Measurements from ENCODE around the gene ANO4.

- TF ChIP-seq ZFP30 (CRISPR knock-in tag; IDR thresholded peaks at IDR 0.05) (no peak), TOX (CRISPR knock-in tag; IDR thresholded peaks at IDR 0.05; ENCODE audit: borderline replicate concordance) (no peak), ZC3H10 (CRISPR knock-in tag; IDR thresholded peaks at IDR 0.05) (no peak), ZNF70 (CRISPR knock-in tag; IDR thresholded peaks at IDR 0.05) (no peak), OSR1 (CRISPR knock-in tag; IDR thresholded peaks at IDR 0.05) (no peak), ZFP3 (CRISPR knock-in tag; IDR thresholded peaks at IDR 0.05) (no peak)
These were observed 73.9 kb downstream of the ANO4 start for GRCh38 chr12:100868487-100868886.
